Measurements from ENCODE around the gene ACBD3. TPM values are rescaled to one million over a fixed set of nuclear protein-coding genes. Genes with fewer than 3 reads are reported as not detected.

ACBD3 gene
- polyA plus RNA-seq, 1 of the 3 experiments (the other 2 are of a cell fraction): 17.8 TPM

DNA sequence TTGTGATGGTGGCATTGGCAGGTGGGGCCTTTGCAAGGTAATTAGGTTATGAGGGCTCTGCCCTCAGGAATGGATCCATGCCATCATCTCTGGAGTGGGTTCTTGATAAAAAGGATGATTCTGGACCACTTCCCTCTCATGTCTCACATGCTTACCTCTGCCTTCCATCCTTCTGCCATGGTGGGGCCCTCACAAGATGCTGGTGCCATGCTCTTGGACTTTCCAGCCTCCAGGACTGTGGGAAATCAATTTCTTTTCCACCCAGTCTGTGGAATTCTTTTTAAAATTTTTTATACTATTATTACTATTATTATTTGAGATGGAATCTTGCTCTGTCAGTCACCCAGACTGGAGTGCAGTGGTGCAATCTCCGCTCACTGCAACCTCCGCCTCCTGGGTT lies 57.3 kb downstream of the ACBD3 start:
- Histone ChIP-seq H3K9ac (no peak overlapping the region), H3K9me2 (no peaks in the 10 kb centered on the region), H3F3A (replicated peaks; ENCODE audit: insufficient read depth) (no peaks in the 10 kb centered on the region), H3K9me3 (no peaks in the 10 kb centered on the region), H3K79me2 (ENCODE audit: insufficient read depth) (no peaks in the 10 kb centered on the region), H3K4me3 (ENCODE audit: low read depth in 2 of 2, low read length in 1 of 2) (no peak overlapping the region), H3K27me3 (ENCODE audit: insufficient read depth) (no peaks in the 10 kb centered on the region), H3K27ac (ENCODE audit: low read depth in 2 of 2, low read length in 1 of 2) (no peak overlapping the region), H3K4me2 (no peak overlapping the region), H2AFZ (ENCODE audit: low read depth) (no peak overlapping the region), H4K20me1 (ENCODE audit: insufficient read depth) (no peaks in the 10 kb centered on the region), H3K4me1 (ENCODE audit: control insufficient read depth in 1 of 2, insufficient read depth in 2 of 2, low read depth in 1 of 2, low read length in 1 of 2) (peaks cover 0 to 13% of the 10 kb centered on the region in 2 experiments; a peak in 2 of 4 replicates), H3K36me3 (replicated peaks in 1 of 2; ENCODE audit: control insufficient read depth in 1 of 2, insufficient read depth in 2 of 2, low read length in 1 of 2) (no peaks in the 10 kb centered on the region)
- WGBS (ENCODE audit: low lambda C conversion rate): 97% methylated on average over 2 of the region's 2 CpGs
- no peak for DNase-seq
- CTCF ChIA-PET: interaction anchor here (1.4 to 1.5 kb wide), 2 partner anchors 68 to 204 kb away, joined by 5 to 7 read pairs; no protein-coding TSS in a partner anchor
- TF ChIP-seq SIN3A (IDR thresholded peaks at IDR 0.05; ENCODE audit: borderline replicate concordance, low read depth, low read length) (no peak), CHD2 (IDR thresholded peaks at IDR 0.05; ENCODE audit: low read length, partially characterized antibody) (no peak), TCF12 (IDR thresholded peaks at IDR 0.05) (no peak), YY1 (IDR thresholded peaks at IDR 0.05; ENCODE audit: low read depth) (no peak), RXRA (IDR thresholded peaks at IDR 0.05; ENCODE audit: borderline replicate concordance, low read depth) (no peak), TEAD4 (IDR thresholded peaks at IDR 0.05; ENCODE audit: borderline replicate concordance, insufficient read depth) (no peak), EP300 (IDR thresholded peaks at IDR 0.05; ENCODE audit: borderline replicate concordance in 1 of 2, low read depth in 1 of 2, low read length in 1 of 2) (no peak)
- TF ChIP-seq, protein P1, sequence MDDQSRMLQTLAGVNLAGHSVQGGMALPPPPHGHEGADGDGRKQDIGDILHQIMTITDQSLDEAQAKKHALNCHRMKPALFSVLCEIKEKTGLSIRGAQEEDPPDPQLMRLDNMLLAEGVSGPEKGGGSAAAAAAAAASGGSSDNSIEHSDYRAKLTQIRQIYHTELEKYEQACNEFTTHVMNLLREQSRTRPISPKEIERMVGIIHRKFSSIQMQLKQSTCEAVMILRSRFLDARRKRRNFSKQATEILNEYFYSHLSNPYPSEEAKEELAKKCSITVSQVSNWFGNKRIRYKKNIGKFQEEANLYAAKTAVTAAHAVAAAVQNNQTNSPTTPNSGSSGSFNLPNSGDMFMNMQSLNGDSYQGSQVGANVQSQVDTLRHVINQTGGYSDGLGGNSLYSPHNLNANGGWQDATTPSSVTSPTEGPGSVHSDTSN (IDR thresholded peaks at IDR 0.05): no peak
- TF ChIP-seq, protein P2, sequence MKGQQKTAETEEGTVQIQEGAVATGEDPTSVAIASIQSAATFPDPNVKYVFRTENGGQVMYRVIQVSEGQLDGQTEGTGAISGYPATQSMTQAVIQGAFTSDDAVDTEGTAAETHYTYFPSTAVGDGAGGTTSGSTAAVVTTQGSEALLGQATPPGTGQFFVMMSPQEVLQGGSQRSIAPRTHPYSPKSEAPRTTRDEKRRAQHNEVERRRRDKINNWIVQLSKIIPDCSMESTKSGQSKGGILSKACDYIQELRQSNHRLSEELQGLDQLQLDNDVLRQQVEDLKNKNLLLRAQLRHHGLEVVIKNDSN (IDR thresholded peaks at IDR 0.05; ENCODE audit: borderline replicate concordance, low read depth): no peak
- TF ChIP-seq, protein P3, sequence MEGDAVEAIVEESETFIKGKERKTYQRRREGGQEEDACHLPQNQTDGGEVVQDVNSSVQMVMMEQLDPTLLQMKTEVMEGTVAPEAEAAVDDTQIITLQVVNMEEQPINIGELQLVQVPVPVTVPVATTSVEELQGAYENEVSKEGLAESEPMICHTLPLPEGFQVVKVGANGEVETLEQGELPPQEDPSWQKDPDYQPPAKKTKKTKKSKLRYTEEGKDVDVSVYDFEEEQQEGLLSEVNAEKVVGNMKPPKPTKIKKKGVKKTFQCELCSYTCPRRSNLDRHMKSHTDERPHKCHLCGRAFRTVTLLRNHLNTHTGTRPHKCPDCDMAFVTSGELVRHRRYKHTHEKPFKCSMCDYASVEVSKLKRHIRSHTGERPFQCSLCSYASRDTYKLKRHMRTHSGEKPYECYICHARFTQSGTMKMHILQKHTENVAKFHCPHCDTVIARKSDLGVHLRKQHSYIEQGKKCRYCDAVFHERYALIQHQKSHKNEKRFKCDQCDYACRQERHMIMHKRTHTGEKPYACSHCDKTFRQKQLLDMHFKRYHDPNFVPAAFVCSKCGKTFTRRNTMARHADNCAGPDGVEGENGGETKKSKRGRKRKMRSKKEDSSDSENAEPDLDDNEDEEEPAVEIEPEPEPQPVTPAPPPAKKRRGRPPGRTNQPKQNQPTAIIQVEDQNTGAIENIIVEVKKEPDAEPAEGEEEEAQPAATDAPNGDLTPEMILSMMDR (IDR thresholded peaks at IDR 0.05): no peak
- TF ChIP-seq, protein P4, sequence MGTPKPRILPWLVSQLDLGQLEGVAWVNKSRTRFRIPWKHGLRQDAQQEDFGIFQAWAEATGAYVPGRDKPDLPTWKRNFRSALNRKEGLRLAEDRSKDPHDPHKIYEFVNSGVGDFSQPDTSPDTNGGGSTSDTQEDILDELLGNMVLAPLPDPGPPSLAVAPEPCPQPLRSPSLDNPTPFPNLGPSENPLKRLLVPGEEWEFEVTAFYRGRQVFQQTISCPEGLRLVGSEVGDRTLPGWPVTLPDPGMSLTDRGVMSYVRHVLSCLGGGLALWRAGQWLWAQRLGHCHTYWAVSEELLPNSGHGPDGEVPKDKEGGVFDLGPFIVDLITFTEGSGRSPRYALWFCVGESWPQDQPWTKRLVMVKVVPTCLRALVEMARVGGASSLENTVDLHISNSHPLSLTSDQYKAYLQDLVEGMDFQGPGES (IDR thresholded peaks at IDR 0.05; ENCODE audit: low read depth, low read length): no peak
- POLR2A ChIA-PET: no interaction called here

DNA sequence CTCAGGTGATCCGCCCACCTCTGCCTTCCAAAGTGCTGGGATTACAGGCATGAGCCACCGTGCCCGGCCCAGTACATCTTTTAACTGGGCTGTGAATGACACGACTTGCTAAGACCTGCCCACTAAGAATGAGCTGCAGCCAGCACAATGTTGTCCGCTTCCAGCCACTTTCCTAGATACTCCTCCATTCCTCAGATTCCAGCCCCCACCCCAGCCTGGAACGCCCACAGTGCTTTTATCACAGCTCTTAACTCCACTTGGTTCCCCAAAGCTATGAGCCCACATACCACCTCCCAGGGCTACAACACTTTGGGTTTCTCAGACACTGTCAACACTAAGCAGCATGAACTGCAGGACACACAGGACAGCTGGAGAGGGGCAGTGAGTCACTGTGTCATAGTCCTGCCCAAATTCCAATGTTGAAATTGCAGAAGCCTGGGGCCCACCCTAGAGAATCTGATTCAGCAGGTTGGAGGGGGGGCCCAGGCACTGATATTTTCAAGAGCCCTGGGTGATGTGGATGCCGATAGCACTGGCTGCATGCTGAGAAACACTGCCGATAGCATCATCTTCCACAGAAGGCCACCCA lies 58.0 kb downstream of the ACBD3 start:
- no peak overlapping the region for H3K27ac ChIP-seq (ENCODE audit: low read depth in 2 of 2, low read length in 1 of 2)
- H3K9ac ChIP-seq: no peak overlapping the region
- H3K4me1 ChIP-seq (ENCODE audit: control insufficient read depth in 1 of 2, insufficient read depth in 2 of 2, low read depth in 1 of 2, low read length in 1 of 2): peaks cover 0 to 11% of the 10 kb centered on the region in 2 experiments; a peak in 2 of 4 replicates
- ChIA-PET POLR2A (no interaction called here), CTCF (interaction anchor here (1.4 to 1.5 kb wide), 3 partner anchors 29 to 204 kb away, joined by 3 to 7 read pairs (median 5); no protein-coding TSS in a partner anchor)
- H3K36me3 ChIP-seq (replicated peaks in 1 of 2; ENCODE audit: control insufficient read depth in 1 of 2, insufficient read depth in 2 of 2, low read length in 1 of 2): no peaks in the 10 kb centered on the region
- no peaks in the 10 kb centered on the region for H4K20me1 ChIP-seq (ENCODE audit: insufficient read depth)
- H3K4me2 ChIP-seq: 0 out of 2 replicates have a peak overlapping the region, but pooled peaks have one; percentile 19
- WGBS (ENCODE audit: low lambda C conversion rate): 77% methylated on average over 3 of the region's 8 CpGs
- no peaks in the 10 kb centered on the region for H3K9me2 ChIP-seq
- H3K9me3 ChIP-seq: no peaks in the 10 kb centered on the region
- H3K79me2 ChIP-seq (ENCODE audit: insufficient read depth): no peaks in the 10 kb centered on the region
- H3F3A ChIP-seq (replicated peaks; ENCODE audit: insufficient read depth): peaks cover under 1% of the 10 kb centered on the region
- no peak overlapping the region for H3K4me3 ChIP-seq (ENCODE audit: low read depth in 2 of 2, low read length in 1 of 2)
- H2AFZ ChIP-seq (ENCODE audit: low read depth): no peak overlapping the region
- H3K27me3 ChIP-seq (ENCODE audit: insufficient read depth): no peaks in the 10 kb centered on the region
- peak; percentile 5 for DNase-seq
- TF ChIP-seq, protein P2 (IDR thresholded peaks at IDR 0.05; ENCODE audit: borderline replicate concordance, low read depth): no peak
- TF ChIP-seq, protein P1 (IDR thresholded peaks at IDR 0.05): no peak
- TF ChIP-seq TEAD4 (IDR thresholded peaks at IDR 0.05; ENCODE audit: borderline replicate concordance, insufficient read depth) (no peak), FOXJ3 (CRISPR knock-in tag; IDR thresholded peaks at IDR 0.05) (no peak), RFX5 (IDR thresholded peaks at IDR 0.05; ENCODE audit: low read length) (no peak), GATA2 (CRISPR knock-in tag; IDR thresholded peaks at IDR 0.05) (no peak)
- TF ChIP-seq, protein P4 (IDR thresholded peaks at IDR 0.05; ENCODE audit: low read depth, low read length): no peak
